B cell (primary cell): ENCODE data around the gene SHMT2. TPM values are rescaled to one million over a fixed set of nuclear protein-coding genes. Genes with fewer than 3 reads are reported as not detected.

Source experiments
- ATAC-seq: fragments of 200-7000 bp; cut with Tn5 transposase; one replicate; pipeline ENCODE4 v1.10.0; 2021; ENCODE audit warnings: low read depth, mild to moderate bottlenecking, moderate number of reproducible peaks, moderate library complexity
- CTCF ChIA-PET: fragments of 350-600 bp; sonication (Branson Sonifier 250); formaldehyde crosslinking; loops from one replicate; lab custom pipeline; 2021; ENCODE audit warnings: antibody characterized with exemption, inconsistent platforms; lab: Charles Lee
- POLR2A ChIA-PET: fragments of 350-600 bp; sonication (Branson Sonifier 250); formaldehyde crosslinking; loops from one replicate; lab custom pipeline; 2021; ENCODE audit warnings: antibody characterized with exemption; lab: Charles Lee
- DNase-seq: peaks from one replicate; pipeline ENCODE4 v3.0.0; 2013
- H2AFZ ChIP-seq: 2 replicates; pipeline ENCODE4 v1.6.1; 2012; ENCODE audit warnings: mild to moderate bottlenecking, low read depth, low read length; ENCODE audit not compliant: insufficient read depth, poor library complexity, severe bottlenecking
- H3K27ac ChIP-seq, 2 donors: 1 replicate in 1 of 2; 2 replicates in 1 of 2; pipeline ENCODE4 v1.5.1; 2012 to 2013; ENCODE audit warnings: low read length in 2 of 2, mild to moderate bottlenecking in 2 of 2, moderate library complexity in 1 of 2
- H3K27me3 ChIP-seq, 4 experiments: fragments of 200-600 bp in 1 of 4; sonication (generic) in 1 of 4; replicated peaks in 1 of 4; 1 replicate in 2 of 4; 2 replicates in 2 of 4; pipeline versions ENCODE4 v1.6.1 to v1.7.0; 2013 to 2016; ENCODE audit warnings: low read length in 3 of 4, mild to moderate bottlenecking in 2 of 4, mixed read lengths in 1 of 4, moderate library complexity in 1 of 4; ENCODE audit not compliant: insufficient read depth in 4 of 4, control insufficient read depth in 3 of 4; ENCODE audit errors: control extremely low read depth in 1 of 4
- H3K36me3 ChIP-seq, 2 experiments: replicated peaks in 1 of 2; 1 replicate in 1 of 2; 2 replicates in 1 of 2; pipeline versions ENCODE4 v1.6.1 to v1.7.1; 2013; ENCODE audit warnings: low read length in 1 of 2; ENCODE audit not compliant: insufficient read depth in 2 of 2, control insufficient read depth in 1 of 2; ENCODE audit errors: control extremely low read depth in 1 of 2, extremely low read depth in 1 of 2
- H3K4me1 ChIP-seq, 2 donors: fragments of 200-600 bp in 1 of 2; sonication (generic) in 1 of 2; 1 replicate in 1 of 2; 2 replicates in 1 of 2; pipeline versions ENCODE4 v1.5.1 to v1.6.1; 2013 to 2017; ENCODE audit warnings: low read length in 2 of 2; ENCODE audit not compliant: control insufficient read depth in 2 of 2, insufficient read depth in 2 of 2
- H3K4me2 ChIP-seq: replicated peaks from 2 replicates; pipeline ENCODE3; 2012; ENCODE audit warnings: mild to moderate bottlenecking, low read depth, low read length; ENCODE audit not compliant: poor library complexity, severe bottlenecking
- H3K4me3 ChIP-seq, 5 experiments: fragments of 200-600 bp in 1 of 5; sonication (generic) in 1 of 5; 1 replicate in 3 of 5; 2 replicates in 2 of 5; pipeline versions ENCODE4 v1.5.1 to v1.7.0; 2011 to 2016; ENCODE audit warnings: low read length in 4 of 5, mild to moderate bottlenecking in 4 of 5, low read depth in 2 of 5, control low read depth in 1 of 5, moderate library complexity in 1 of 5; ENCODE audit not compliant: insufficient read depth in 1 of 5; ENCODE audit errors: control extremely low read depth in 1 of 5, extremely low read depth in 1 of 5
- H3K79me2 ChIP-seq: fragments of 200-600 bp; sonication (generic); one replicate; pipeline ENCODE4 v1.6.0; 2016; ENCODE audit warnings: low read length; ENCODE audit not compliant: control insufficient read depth, insufficient read depth
- H3K9ac ChIP-seq: fragments of 200-600 bp; sonication (generic); 2 replicates; pipeline ENCODE4 v1.6.1; 2017; ENCODE audit warnings: mild to moderate bottlenecking, low read length, moderate library complexity
- H3K9me3 ChIP-seq, 3 donors: one replicate each; pipeline versions ENCODE4 v1.6.1 to v1.7.1; 2013; ENCODE audit warnings: low read length in 2 of 3; ENCODE audit not compliant: control insufficient read depth in 2 of 3, insufficient read depth in 1 of 3; ENCODE audit errors: control extremely low read depth in 1 of 3
- H4K20me1 ChIP-seq: 2 replicates; pipeline ENCODE4 v1.6.0; 2012; ENCODE audit warnings: mild to moderate bottlenecking, low read length; ENCODE audit not compliant: insufficient read depth, control insufficient read depth, poor library complexity, severe bottlenecking
- H3K27ac Mint-ChIP-seq: one replicate; pipeline ENCODE4 v1.8.0; 2021; ENCODE audit warnings: mixed read lengths
- H3K27me3 Mint-ChIP-seq: one replicate; pipeline ENCODE4 v1.8.0; 2021; ENCODE audit warnings: mixed read lengths
- H3K4me1 Mint-ChIP-seq: one replicate; pipeline ENCODE4 v1.8.0; 2021; ENCODE audit warnings: mixed read lengths
- H3K4me3 Mint-ChIP-seq: one replicate; pipeline ENCODE4 v1.8.0; 2021; ENCODE audit warnings: mixed read lengths
- H3K9me3 Mint-ChIP-seq: one replicate; pipeline ENCODE4 v1.8.0; 2022; ENCODE audit warnings: mixed read lengths; ENCODE audit not compliant: insufficient read depth
- EZH2 ChIP-seq: IDR thresholded peaks from 2 replicates; pipeline ENCODE4 v1.6.1; 2012; ENCODE audit warnings: borderline replicate concordance, low read depth, mild to moderate bottlenecking, moderate library complexity, low read length; ENCODE audit not compliant: insufficient read depth, poor library complexity, severe bottlenecking
- WGBS: methylation state at CpG from one replicate; pipeline ENCODE4 v1.1.5; 2013; ENCODE audit warnings: missing lambda C conversion rate; ENCODE audit not compliant: insufficient coverage; 5-methylcytosine and 5-hydroxymethylcytosine counted together
- intact Hi-C: fragments of 100-400 bp; cut with micrococcal nuclease; formaldehyde crosslinking; loops from one replicate; pipeline ENCODE4 v1.10.0; 2022
- polyA minus RNA-seq: library from RNA; depleted of rRNA, polyadenylated mRNA; stranded (reverse); fragments of >200 nt; gene quantifications from 2 replicates; pipeline ENCODE4 v1.2.3, GENCODE V29; 2012
- polyA plus RNA-seq: library from polyadenylated mRNA; depleted of rRNA; stranded (reverse); fragments of >200 nt; gene quantifications from 2 replicates; pipeline ENCODE4 v1.2.3, GENCODE V29; 2012
- total RNA-seq, 2 donors: library from RNA; stranded (reverse); fragments of 120-200 nt in 1 of 2; gene quantifications; 1 replicate in 1 of 2; 2 replicates in 1 of 2; pipeline versions ENCODE4 v1.2.3 to v1.2.4, GENCODE V29; 2013 to 2022
- TF ChIP-seq, protein P1 (sequence below): fragments of 200-600 bp; IDR thresholded peaks from one replicate; pipeline ENCODE4 v1.8.0; 2022; ENCODE audit warnings: antibody characterized with exemption, mild to moderate bottlenecking

The SHMT2 gene
- total RNA-seq: 147 and 166 TPM in 2 replicates
- 121 TPM for total RNA-seq (2013)
- 203 and 236 TPM in 2 replicates for polyA plus RNA-seq
- polyA minus RNA-seq: 301 and 315 TPM in 2 replicates

GRCh38 chr12:57229634-57230380 lies at the start of gene SHMT2:
SHMT2 (plus strand) TSS chr12:57229711; CDS start chr12:57229779, 68 bp downstream.
- peak within 1 kb of the TSS; percentile 73 to 94 (median 89) for H3K4me3 ChIP-seq
- H3K36me3 ChIP-seq: peaks cover 0 to 37% of the 10 kb centered on the region in 2 experiments
- peak within 1 kb of the TSS; percentile 64 for H2AFZ ChIP-seq
- H3K4me1 ChIP-seq: peaks cover 63 to 78% of the 10 kb centered on the region in 2 donors
- DNase-seq (peak; percentile 95), ATAC-seq (peak; percentile 56)
- H3K79me2 ChIP-seq: peaks cover 36% of the 10 kb centered on the region
- H3K4me1 Mint-ChIP-seq: peaks cover 84% of the 10 kb centered on the region
- peak within 1 kb of the TSS; percentile 82 for H3K9ac ChIP-seq
- under 1% methylated on average over 36 of the region's 42 CpGs for WGBS
- ChIA-PET CTCF (interaction anchor here (0.5 to 31.1 kb wide), 7 partner anchors 9 to 851 kb away, joined by 3 to 838 read pairs (median 4); partner anchors contain the start of genes NXPH4, OS9 and STAT6), POLR2A (interaction anchor here (0.9 to 5.2 kb wide), 5 partner anchors 10 to 106 kb away, joined by 3 to 28 read pairs (median 8); partner anchors contain the start of gene NXPH4)
- peak within 1 kb of the TSS; percentile 86 for H3K4me2 ChIP-seq
- peaks cover 0 to 12% (median 0%) of the 10 kb centered on the region in 3 donors for H3K9me3 ChIP-seq
- H3K4me3 Mint-ChIP-seq: peak within 1 kb of the TSS; percentile 99
- peaks cover 15% of the 10 kb centered on the region for H4K20me1 ChIP-seq
- intact Hi-C loops: loop anchor here (1.0 to 10.0 kb wide), 4 partner anchors 9 to 475 kb away; partner anchors contain the start of genes NEMP1, NXPH4 and PRIM1
- TF ChIP-seq, protein P1, sequence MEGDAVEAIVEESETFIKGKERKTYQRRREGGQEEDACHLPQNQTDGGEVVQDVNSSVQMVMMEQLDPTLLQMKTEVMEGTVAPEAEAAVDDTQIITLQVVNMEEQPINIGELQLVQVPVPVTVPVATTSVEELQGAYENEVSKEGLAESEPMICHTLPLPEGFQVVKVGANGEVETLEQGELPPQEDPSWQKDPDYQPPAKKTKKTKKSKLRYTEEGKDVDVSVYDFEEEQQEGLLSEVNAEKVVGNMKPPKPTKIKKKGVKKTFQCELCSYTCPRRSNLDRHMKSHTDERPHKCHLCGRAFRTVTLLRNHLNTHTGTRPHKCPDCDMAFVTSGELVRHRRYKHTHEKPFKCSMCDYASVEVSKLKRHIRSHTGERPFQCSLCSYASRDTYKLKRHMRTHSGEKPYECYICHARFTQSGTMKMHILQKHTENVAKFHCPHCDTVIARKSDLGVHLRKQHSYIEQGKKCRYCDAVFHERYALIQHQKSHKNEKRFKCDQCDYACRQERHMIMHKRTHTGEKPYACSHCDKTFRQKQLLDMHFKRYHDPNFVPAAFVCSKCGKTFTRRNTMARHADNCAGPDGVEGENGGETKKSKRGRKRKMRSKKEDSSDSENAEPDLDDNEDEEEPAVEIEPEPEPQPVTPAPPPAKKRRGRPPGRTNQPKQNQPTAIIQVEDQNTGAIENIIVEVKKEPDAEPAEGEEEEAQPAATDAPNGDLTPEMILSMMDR: no peak
- no peak for TF ChIP-seq EZH2
- peaks cover 10% of the 10 kb centered on the region for H3K27me3 Mint-ChIP-seq
- H3K9me3 Mint-ChIP-seq: no peaks in the 10 kb centered on the region
- H3K27me3 ChIP-seq: peaks cover 0 to 26% (median 10%) of the 10 kb centered on the region in 4 experiments
- H3K27ac Mint-ChIP-seq: peak within 1 kb of the TSS; percentile 97
- H3K27ac ChIP-seq: peak within 1 kb of the TSS; percentile 67 to 80
